ENCODE measurements around the gene RXRB.

Gene RXRB

GRCh38 chr6:33169291-33170175, 30.9 kb downstream of the RXRB start:
- H3K36me3 Mint-ChIP-seq (ENCODE audit: low read depth), result no peaks in the 10 kb centered on the region
- H3K27me3 Mint-ChIP-seq (ENCODE audit: low read depth, poor library complexity), result peaks cover 53% of the 10 kb centered on the region
- TF ChIP-seq CTCF (IDR thresholded peaks at IDR 0.05), result no peak
- no peak overlapping the region for H3K4me3 Mint-ChIP-seq
- no peak overlapping the region for H3K27ac Mint-ChIP-seq
- no peak for DNase-seq
- H3K9me3 Mint-ChIP-seq, result no peaks in the 10 kb centered on the region
- H3K4me1 Mint-ChIP-seq, result peaks cover 20% of the 10 kb centered on the region

- Mint-ChIP-seq H3K27ac (no peak overlapping the region), H3K9me3 (no peaks in the 10 kb centered on the region)
These were observed 31.8 kb downstream of the RXRB start for GRCh38 chr6:33168639-33169038.

GRCh38 chr6:33168284-33168601, 32.2 kb downstream of the RXRB start:
- peaks cover 27% of the 10 kb centered on the region for H3K4me1 Mint-ChIP-seq
- TF ChIP-seq CTCF (IDR thresholded peaks at IDR 0.05), result no peak
- no peaks in the 10 kb centered on the region for H3K9me3 Mint-ChIP-seq
- DNase-seq, result no peak
- no peaks in the 10 kb centered on the region for H3K36me3 Mint-ChIP-seq (ENCODE audit: low read depth)
- no peak overlapping the region for H3K27ac Mint-ChIP-seq
- peaks cover 53% of the 10 kb centered on the region for H3K27me3 Mint-ChIP-seq (ENCODE audit: low read depth, poor library complexity)
- H3K4me3 Mint-ChIP-seq, result no peak overlapping the region

More at GRCh38 chr6:33168639-33169038, 31.8 kb downstream of the RXRB start:
- no peak for DNase-seq
- H3K27me3 Mint-ChIP-seq (ENCODE audit: low read depth, poor library complexity), result peaks cover 55% of the 10 kb centered on the region
- no peak for TF ChIP-seq CTCF (IDR thresholded peaks at IDR 0.05)
- H3K4me1 Mint-ChIP-seq, result peaks cover 27% of the 10 kb centered on the region
- no peak overlapping the region for H3K4me3 Mint-ChIP-seq
- H3K36me3 Mint-ChIP-seq (ENCODE audit: low read depth), result no peaks in the 10 kb centered on the region

- H3K27me3 Mint-ChIP-seq (ENCODE audit: low read depth, poor library complexity), result peaks cover 58% of the 10 kb centered on the region
- no peak overlapping the region for H3K27ac Mint-ChIP-seq
- no peak for TF ChIP-seq CTCF (IDR thresholded peaks at IDR 0.05)
- no peaks in the 10 kb centered on the region for H3K9me3 Mint-ChIP-seq
- no peak for DNase-seq
- H3K4me3 Mint-ChIP-seq, result no peak overlapping the region
- peaks cover 27% of the 10 kb centered on the region for H3K4me1 Mint-ChIP-seq
- H3K36me3 Mint-ChIP-seq (ENCODE audit: low read depth), result no peaks in the 10 kb centered on the region
These were observed 32.8 kb downstream of the RXRB start for GRCh38 chr6:33167374-33168283.

GRCh38 chr6:33166811-33167210, 33.7 kb downstream of the RXRB start:
- Mint-ChIP-seq H3K36me3 (ENCODE audit: low read depth) (no peaks in the 10 kb centered on the region), H3K27ac (no peak overlapping the region), H3K4me3 (no peak overlapping the region), H3K4me1 (peaks cover 32% of the 10 kb centered on the region), H3K9me3 (no peaks in the 10 kb centered on the region), H3K27me3 (ENCODE audit: low read depth, poor library complexity) (peaks cover 59% of the 10 kb centered on the region)
- DNase-seq, result no peak
- no peak for TF ChIP-seq CTCF (IDR thresholded peaks at IDR 0.05)

Measured in nephron progenitor cell (in vitro differentiated cells).